Progenitor cell of endocrine pancreas (in vitro differentiated cells): ENCODE results near the gene TRIM47. TPM values are rescaled to one million over a fixed set of nuclear protein-coding genes. Genes with fewer than 3 reads are reported as not detected.

ENCODE experiments used
- DNase-seq: peaks from one replicate; pipeline ENCODE4 v3.0.0; 2021; ENCODE audit warnings: low spot score; ENCODE audit not compliant: unreplicated experiment
- H3K27ac Mint-ChIP-seq: 2 replicates; pipeline ENCODE4 v1.8.0; 2021; ENCODE audit warnings: mild to moderate bottlenecking, moderate library complexity, mixed read lengths
- H3K27me3 Mint-ChIP-seq: 2 replicates; pipeline ENCODE4 v1.8.0; 2021; ENCODE audit warnings: mixed read lengths
- H3K36me3 Mint-ChIP-seq: 2 replicates; pipeline ENCODE4 v1.8.0; 2022; ENCODE audit warnings: mixed read lengths; ENCODE audit not compliant: insufficient read depth
- H3K4me1 Mint-ChIP-seq: 2 replicates; pipeline ENCODE4 v1.8.0; 2021; ENCODE audit warnings: low read depth, mixed read lengths
- H3K4me3 Mint-ChIP-seq: 2 replicates; pipeline ENCODE4 v1.8.0; 2021; ENCODE audit warnings: low read depth, mild to moderate bottlenecking, moderate library complexity, mixed read lengths
- H3K9me3 Mint-ChIP-seq: 2 replicates; pipeline ENCODE4 v1.8.0; 2021; ENCODE audit warnings: low read depth, mixed read lengths
- CTCF ChIP-seq: fragments of 200-600 bp; sonication (generic); IDR thresholded peaks from one replicate; pipeline ENCODE4 v1.5.0; 2021; ENCODE audit warnings: antibody characterized with exemption, mild to moderate bottlenecking; ENCODE audit not compliant: unreplicated experiment
- total RNA-seq: library from RNA; stranded (reverse); gene quantifications from 2 replicates; pipeline ENCODE4 v1.2.1, GENCODE V29; 2021

Gene TRIM47
- total RNA-seq, 1 donor from 2014 or later: 1.0 TPM

- H3K27ac Mint-ChIP-seq: peak overlapping the region; percentile 67
- DNase-seq: no peak
- peak; percentile 42 for TF ChIP-seq CTCF
- peaks cover 11% of the 10 kb centered on the region for H3K27me3 Mint-ChIP-seq
- no peaks in the 10 kb centered on the region for H3K9me3 Mint-ChIP-seq
- peak overlapping the region; percentile 73 for H3K4me3 Mint-ChIP-seq
- no peaks in the 10 kb centered on the region for H3K36me3 Mint-ChIP-seq
- peaks cover 8% of the 10 kb centered on the region for H3K4me1 Mint-ChIP-seq
Observed at GRCh38 chr17:75895370-75896155, 17.2 kb upstream of the TRIM47 start.

- H3K27me3 Mint-ChIP-seq: peaks cover 11% of the 10 kb centered on the region
- H3K36me3 Mint-ChIP-seq: no peaks in the 10 kb centered on the region
- H3K4me1 Mint-ChIP-seq: peaks cover 8% of the 10 kb centered on the region
- no peak overlapping the region for H3K4me3 Mint-ChIP-seq
- no peak for TF ChIP-seq CTCF
- peak overlapping the region; percentile 87 for H3K27ac Mint-ChIP-seq
- H3K9me3 Mint-ChIP-seq: no peaks in the 10 kb centered on the region
- DNase-seq: no peak
Observed at GRCh38 chr17:75894049-75894733, 15.8 kb upstream of the TRIM47 start.

- Mint-ChIP-seq H3K9me3 (no peaks in the 10 kb centered on the region), H3K27ac (no peak overlapping the region), H3K27me3 (peaks cover 11% of the 10 kb centered on the region), H3K4me3 (no peak overlapping the region), H3K36me3 (no peaks in the 10 kb centered on the region), H3K4me1 (peaks cover 8% of the 10 kb centered on the region)
- no peak for TF ChIP-seq CTCF
- no peak for DNase-seq
Observed at GRCh38 chr17:75893305-75894048, 15.1 kb upstream of the TRIM47 start.

- Mint-ChIP-seq H3K9me3 (no peaks in the 10 kb centered on the region), H3K4me3 (no peak overlapping the region), H3K27me3 (peaks cover 11% of the 10 kb centered on the region), H3K27ac (no peak overlapping the region), H3K36me3 (no peaks in the 10 kb centered on the region), H3K4me1 (peaks cover 8% of the 10 kb centered on the region)
- no peak for TF ChIP-seq CTCF
- no peak for DNase-seq
Observed at GRCh38 chr17:75892556-75893224, 14.3 kb upstream of the TRIM47 start.
